ENCODE measurements around the gene OR4D6. TPM values are rescaled to one million over a fixed set of nuclear protein-coding genes. Genes with fewer than 3 reads are reported as not detected.
A peak's percentile ranks its signal among the peaks of the same experiment; 100 is the strongest.
"Not testable (repeated sequence)": the region's sequence is repeated elsewhere in the genome, so short reads cannot be mapped to it uniquely, and the experiment has no call there.

Gene OR4D6
- total RNA-seq (2014; rRNA removed; shearing (Covaris generic)), result not detected in 2 replicates
- not detected in 2 replicates for polyA plus RNA-seq (2015; cell fraction: cytosol; rRNA removed)
- not detected in 2 replicates for polyA plus RNA-seq (2015; cell fraction: nucleus; rRNA removed)

DNA sequence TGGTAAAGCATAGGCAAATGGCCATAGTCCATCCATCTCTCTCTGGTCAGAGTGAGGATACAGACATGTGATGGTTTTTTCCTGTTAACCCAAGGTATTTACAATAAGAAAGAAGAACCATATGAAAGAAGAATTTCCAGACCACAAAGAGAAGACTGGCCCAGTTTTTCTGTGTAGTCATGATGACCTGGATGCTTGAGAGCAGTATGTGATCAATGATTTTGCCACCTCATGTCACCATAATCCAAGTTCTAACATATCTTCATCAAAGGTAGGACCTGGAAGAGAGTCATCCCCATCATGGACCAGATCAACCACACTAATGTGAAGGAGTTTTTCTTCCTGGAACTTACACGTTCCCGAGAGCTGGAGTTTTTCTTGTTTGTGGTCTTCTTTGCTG, at the start of gene OR4D6:
Gene OR4D6 (plus strand): TSS at position 301 of the 400 bp plus-strand sequence. CDS start 0 bp downstream, at position 301.
- no peak for DNase-seq (ENCODE audit: low read depth)

- no peak for DNase-seq (ENCODE audit: low read depth)
These were observed 43.1 kb upstream of the OR4D6 start for GRCh38 chr11:59413646-59414045.

- DNase-seq (ENCODE audit: low read depth), result no peak
These were observed 41.6 kb upstream of the OR4D6 start for GRCh38 chr11:59415111-59415510.

- DNase-seq (ENCODE audit: low read depth), result no peak
These were observed 40.1 kb upstream of the OR4D6 start for GRCh38 chr11:59416613-59417012.

DNA sequence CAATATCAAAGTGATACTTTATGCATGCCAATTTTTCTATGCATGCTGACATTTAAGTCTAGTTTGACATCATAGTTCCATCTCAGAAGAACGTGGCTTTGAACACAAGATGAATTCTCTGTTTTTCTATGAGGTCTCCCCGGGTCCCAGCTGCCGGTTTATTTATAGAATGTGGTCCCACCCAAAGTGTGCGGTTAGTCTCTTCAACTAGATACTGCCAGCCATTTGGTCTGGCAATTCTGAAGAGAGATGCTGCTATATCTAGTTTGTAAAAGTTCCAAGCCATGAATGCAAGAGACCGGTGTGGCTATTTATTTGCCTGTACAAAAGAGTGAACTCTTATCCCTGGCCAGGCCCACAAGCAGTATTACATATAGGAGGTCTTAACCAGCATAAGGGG, 39.7 kb upstream of the OR4D6 start:
- no peak for DNase-seq (ENCODE audit: low read depth)

- DNase-seq (ENCODE audit: low read depth), result no peak
These were observed 38.6 kb upstream of the OR4D6 start for GRCh38 chr11:59418156-59418555.

DNA sequence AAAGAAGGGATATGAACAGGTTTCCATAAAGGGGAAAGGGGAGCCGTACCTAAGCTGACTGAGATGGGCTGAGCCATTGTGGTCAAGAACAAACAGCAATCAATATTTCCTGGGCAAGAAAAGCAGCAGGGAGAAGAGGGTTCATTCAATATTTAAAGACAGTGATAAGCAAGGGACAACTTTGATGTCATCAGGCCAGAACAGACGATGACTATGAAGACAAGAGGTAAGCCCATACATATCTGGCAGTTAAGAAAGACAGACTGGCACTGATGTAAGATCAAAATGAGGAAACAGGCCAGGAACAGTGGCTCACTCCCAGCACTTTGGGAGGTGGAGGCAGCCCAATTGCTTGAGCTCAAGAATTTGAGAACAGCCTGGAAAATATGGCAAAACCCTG, 32.9 kb upstream of the OR4D6 start:
- DNase-seq (ENCODE audit: low read depth), result no peak

- no peak for DNase-seq (ENCODE audit: low read depth)
These were observed 31.6 kb upstream of the OR4D6 start for GRCh38 chr11:59425131-59425530.

- no peak for DNase-seq (ENCODE audit: low read depth)
These were observed 30.2 kb upstream of the OR4D6 start, which contains the start of gene OR5A2 for GRCh38 chr11:59426361-59427067. Gene OR5A2, minus strand, starts transcription at chr11:59426413. Its CDS starts 3,460 bp downstream, at chr11:59422953.

DNA sequence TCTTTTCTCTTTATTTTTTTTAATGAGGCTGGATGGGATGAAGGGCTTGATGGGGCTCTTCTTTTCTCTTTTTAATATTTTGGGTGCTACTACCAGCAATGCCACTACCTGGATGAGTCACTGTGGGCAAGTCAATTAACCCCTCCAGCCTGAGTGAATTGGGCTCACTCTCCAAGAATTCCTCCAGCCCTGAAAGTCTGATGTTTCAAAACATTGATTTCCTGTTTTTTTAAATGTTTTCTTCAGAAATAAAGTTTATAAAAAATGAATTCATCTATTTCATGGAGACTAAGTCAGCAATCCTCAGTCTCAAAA, 29.7 kb upstream of the OR4D6 start:
- DNase-seq (ENCODE audit: low read depth), result no peak

GRCh38 chr11:59429924-59430516, 26.7 kb upstream of the OR4D6 start:
- peak; percentile 36 for DNase-seq (ENCODE audit: low read depth)

GRCh38 chr11:59436169-59436568, 20.6 kb upstream of the OR4D6 start, which contains the start of gene OR5A1:
Gene OR5A1, plus strand, starts transcription at chr11:59436469. Its CDS starts 6,700 bp downstream, at chr11:59443169.
- DNase-seq (ENCODE audit: low read depth), result no peak

DNA sequence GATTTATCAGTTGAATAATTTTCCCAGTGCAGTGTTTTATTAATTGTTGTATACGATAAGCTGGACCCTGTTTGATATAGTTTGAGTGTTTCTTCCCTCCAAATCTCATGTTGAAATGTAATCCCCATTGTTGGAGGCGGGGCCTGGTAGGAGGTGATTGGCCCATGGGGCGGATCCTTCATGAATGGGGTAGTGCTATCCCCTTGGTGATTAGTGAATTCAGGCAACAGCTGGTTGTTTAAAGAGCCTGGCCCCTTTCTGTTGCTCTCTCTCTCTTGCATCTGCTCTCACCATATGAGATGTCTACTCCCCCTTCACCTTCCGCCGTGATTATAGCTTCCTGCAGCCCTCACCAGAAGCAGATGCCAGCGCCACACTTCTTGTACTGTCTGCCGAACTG, 19.0 kb upstream of the OR4D6 start:
- DNase-seq (ENCODE audit: low read depth), result no peak

DNA sequence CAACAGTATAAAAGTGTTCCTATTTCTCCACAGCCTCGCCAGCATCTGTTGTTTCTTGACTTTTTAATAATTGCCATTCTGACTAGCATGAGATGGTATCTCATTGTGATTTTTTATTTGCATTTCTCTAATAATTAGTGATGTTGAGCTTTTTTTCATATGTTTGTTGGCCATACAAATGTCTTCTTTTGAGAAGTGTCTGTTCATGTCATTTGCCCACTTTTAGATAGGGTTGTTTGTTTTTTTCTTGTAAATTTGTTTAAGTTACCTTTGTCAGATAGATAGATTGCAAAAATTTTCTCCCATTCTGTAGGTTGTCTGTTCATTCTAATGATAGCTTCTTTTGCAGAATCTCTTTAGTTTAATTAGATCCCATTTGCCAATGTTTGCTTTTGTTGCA, 11.1 kb upstream of the OR4D6 start:
- not testable (repeated sequence) for DNase-seq (ENCODE audit: low read depth)

DNA sequence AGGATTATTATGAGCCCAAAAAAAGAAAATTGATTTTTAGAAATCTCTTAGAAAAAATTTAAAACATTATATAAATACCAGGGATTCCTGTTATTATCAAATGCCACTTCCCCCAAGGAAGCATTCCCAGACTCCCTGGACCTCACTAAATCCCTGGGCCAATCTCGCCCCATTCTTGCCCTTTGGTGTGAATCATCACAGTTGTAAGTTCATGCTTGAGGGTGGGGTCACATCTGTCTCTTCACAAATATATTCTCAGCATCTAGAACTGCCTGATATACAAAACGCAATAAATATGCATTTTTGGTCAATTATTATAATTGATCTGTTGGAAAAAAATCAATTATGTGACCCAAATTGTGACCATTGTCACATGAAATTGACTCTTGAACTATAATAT, 8.3 kb upstream of the OR4D6 start:
- no peak for DNase-seq (ENCODE audit: low read depth)

DNA sequence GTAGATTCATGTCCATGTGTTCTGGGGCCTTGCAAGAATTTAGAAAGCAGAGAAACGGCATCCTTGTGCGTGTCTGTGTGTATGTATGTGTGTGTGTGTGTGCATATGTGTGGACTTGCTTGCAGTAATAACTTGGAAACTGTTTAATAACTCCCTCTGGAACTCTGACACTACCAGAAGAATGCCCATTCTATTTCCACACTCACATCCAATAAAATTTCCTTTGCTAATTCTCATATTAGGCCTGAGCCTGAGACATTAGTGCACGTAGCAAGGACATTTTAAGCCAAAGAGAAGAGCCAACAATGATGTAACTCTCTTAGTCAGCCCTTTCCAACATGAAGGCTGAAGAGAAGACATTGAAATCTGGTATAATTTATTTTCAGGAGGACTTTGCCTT, 3.2 kb downstream of the OR4D6 start:
- DNase-seq (ENCODE audit: low read depth), result no peak

DNA sequence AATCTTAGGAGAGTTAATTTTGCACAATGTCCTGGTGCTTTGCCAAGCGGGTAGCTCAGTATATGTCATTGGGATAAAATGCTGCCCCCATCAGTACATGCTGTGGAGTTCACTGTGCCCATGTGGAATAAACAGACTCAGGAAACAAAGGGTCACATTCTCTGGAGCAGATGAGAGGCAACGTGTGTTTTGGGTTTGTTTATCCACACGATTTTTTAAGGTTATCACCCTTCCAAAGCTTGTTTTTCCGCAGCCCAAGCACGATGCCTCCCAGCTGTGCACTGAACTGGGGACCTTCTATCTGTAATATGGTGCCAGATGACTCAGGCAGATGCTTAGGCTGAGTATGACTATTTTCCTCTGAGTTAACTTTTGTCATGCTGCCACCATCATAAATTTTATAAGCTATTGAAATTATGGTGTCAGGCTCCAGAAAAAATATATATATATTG, 6.5 kb downstream of the OR4D6 start:
- DNase-seq (ENCODE audit: low read depth), result peak; percentile 11

DNA sequence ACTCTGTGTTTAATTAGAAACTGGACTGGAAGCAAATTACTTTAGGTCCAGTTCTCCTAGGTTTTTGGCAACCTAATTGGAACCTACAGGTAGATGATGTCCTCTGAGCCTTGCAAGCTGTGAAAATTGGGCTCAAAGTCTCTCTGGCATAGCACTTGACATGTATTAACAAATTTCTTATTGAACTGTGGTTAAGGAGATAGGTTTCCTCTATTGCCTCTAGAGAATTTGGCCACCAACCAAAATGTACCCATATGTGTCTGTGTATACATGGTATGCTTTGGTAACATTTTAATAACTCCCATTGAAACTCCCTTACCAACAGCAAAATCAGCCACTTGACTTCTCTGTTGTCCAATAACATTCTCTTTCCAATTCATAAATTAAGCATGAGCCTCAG, 16.3 kb downstream of the OR4D6 start, which contains the start of gene OR4D10:
Gene OR4D10 (plus strand): TSS at position 301 of the 400 bp plus-strand sequence. CDS start 4,115 bp downstream, outside the sequence.
- no peak for DNase-seq (ENCODE audit: low read depth)

DNA sequence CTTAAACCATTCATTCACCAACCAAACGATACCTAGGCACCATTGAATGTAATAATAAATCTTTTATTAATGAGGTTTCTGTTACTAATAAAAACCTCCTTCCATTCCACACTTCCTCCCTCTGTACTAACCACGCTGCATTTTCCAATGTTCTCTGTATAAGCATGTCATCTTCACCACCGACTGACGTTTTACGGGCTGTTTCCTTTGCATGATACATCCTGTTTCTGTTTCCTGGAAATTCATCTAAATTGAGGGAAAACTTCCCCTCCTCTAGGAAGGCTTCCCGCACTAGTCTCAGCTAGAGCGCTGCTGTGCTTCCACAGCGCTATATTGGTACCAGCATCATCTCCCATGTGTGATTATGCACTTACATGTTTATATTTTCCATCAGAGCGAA, 18.4 kb downstream of the OR4D6 start:
- no peak for DNase-seq (ENCODE audit: low read depth)

- no peak for DNase-seq (ENCODE audit: low read depth)
These were observed 23.1 kb downstream of the OR4D6 start for GRCh38 chr11:59479906-59480305.

DNA sequence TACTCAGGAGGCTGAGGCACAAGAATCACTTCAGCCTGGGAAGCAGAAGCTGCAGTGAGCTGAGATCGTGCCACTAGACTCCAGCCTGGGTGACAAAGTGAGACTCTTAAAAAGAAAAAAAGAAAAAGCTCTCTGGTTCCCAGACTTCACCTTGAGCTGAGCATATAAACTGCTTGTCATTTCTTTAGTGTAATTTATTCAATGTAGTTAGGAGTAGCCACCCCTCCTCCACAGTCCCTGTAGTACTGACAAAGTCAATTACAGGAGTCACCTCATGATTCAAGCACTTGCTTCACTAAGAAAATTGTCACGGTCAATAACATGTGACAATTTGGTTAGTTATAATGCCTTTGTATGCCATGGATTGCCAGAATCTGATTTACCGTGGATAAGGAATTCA, 23.6 kb downstream of the OR4D6 start:
- no peak for DNase-seq (ENCODE audit: low read depth)

DNA sequence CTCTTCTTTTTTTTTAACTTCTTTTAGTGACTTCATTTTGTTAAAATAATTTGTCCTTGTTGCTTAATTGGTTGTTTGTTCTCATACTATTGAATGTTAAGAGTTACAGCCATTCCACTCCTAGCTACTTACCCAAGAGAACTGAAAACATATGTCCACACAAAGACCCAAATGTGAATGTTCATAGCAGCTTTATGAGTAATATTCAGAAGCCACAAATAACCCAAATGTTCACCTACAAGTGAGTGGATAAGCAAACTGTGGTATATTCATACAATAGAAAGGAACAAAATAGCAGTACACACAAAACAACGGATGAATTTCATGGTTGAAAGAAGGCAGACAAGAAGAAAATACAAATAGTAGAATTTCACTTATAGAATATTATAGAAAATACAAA, 45.2 kb downstream of the OR4D6 start:
- DNase-seq (ENCODE audit: low read depth), result no peak

DNA sequence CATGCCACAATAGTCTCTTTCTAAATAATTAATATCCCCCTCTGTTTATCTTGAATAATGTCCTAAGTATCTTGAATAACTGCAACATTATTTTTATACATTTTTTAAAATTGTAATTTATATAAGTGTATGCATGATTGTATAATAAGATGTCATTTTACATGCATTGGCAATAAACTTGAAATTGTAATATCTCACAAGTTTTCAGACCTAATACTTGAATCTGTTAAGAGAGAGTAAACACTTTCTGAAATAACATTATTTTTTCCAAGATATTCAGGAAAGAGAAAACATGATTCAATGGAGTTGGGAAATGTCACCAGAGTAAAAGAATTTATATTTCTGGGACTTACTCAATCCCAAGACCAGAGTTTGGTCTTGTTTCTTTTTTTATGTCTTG, 46.5 kb downstream of the OR4D6 start, which contains the start of gene OR4D11:
Gene OR4D11 (plus strand): TSS at position 301 of the 400 bp plus-strand sequence. CDS start 0 bp downstream, at position 301.
- DNase-seq (ENCODE audit: low read depth), result no peak

Measured in HT1080 (cell line).